Hair follicle dermal papilla cell (primary cell): ENCODE data around the gene NPNT. TPM values are rescaled to one million over a fixed set of nuclear protein-coding genes. Genes with fewer than 3 reads are reported as not detected.

Source experiments
- total RNA-seq: library from RNA; depleted of rRNA; stranded (reverse); fragments of >200 nt; gene quantifications from 2 replicates; pipeline ENCODE4 v1.2.3, GENCODE V29; 2012

NPNT gene, protein sequence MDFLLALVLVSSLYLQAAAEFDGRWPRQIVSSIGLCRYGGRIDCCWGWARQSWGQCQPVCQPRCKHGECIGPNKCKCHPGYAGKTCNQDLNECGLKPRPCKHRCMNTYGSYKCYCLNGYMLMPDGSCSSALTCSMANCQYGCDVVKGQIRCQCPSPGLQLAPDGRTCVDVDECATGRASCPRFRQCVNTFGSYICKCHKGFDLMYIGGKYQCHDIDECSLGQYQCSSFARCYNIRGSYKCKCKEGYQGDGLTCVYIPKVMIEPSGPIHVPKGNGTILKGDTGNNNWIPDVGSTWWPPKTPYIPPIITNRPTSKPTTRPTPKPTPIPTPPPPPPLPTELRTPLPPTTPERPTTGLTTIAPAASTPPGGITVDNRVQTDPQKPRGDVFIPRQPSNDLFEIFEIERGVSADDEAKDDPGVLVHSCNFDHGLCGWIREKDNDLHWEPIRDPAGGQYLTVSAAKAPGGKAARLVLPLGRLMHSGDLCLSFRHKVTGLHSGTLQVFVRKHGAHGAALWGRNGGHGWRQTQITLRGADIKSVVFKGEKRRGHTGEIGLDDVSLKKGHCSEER
- 1.6 and 1.8 TPM in 2 replicates for total RNA-seq

DNA sequence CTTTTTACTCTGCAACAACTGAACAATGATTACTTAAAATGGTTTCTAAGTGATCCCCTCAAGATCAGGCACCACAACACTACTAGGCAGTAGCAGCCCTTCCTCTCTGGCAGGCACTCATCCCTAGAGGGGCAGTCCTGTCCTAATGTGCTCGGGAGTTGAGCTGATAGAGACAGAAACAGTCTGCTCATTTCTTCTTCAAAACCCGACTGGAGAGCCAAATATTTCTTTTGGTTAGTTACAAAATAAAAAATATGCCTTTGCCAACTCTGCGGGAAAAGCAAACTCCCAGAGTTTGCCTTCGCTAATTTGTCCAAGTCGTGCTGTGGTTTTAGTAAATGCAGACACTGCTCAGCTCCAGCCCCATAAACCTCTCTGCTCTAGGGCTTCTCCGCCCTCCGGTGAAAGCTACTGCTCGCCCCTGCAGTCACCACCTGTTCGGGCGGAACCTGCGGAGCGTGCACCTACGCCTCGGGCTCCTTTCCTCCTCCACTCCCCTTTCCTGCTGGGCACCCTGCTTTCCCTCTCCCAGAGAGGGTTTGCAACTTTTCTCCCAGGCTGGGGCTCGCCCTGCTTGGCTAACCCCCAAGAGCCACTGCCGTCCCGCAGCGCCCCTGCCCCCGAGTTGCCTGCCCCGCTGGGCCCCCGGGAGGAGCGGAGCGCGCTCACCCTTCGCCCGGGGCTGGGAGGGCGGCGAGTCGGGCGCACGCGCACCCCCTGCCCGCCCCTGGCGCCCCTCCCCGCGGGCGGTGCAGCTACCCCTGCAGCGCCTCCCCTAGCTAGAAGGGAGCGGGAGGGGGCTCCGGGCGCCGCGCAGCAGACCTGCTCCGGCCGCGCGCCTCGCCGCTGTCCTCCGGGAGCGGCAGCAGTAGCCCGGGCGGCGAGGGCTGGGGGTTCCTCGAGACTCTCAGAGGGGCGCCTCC lies at the start of gene NPNT:
NPNT (plus strand) TSS at position 812 of the 923 bp plus-strand sequence. CDS start 182 bp downstream, outside the sequence.

Other genes with a start within 250 kb of the NPNT start
- 18.5 and 24.5 TPM in 2 replicates for gene INTS12, start 186.8 kb upstream of the NPNT start, total RNA-seq
- 7.7 and 8.6 TPM in 2 replicates for gene GSTCD, start 186.7 kb upstream of the NPNT start, total RNA-seq